HepG2 (cell line): ENCODE data around the gene SLC25A15. TPM values are rescaled to one million over a fixed set of nuclear protein-coding genes. Genes with fewer than 3 reads are reported as not detected.

Experiments
- AHR ChIP-seq: IDR thresholded peaks from 2 replicates; pipeline ENCODE4 v1.6.1; 2018; ENCODE audit warnings: missing genetic modification reagents, missing compliant biosample characterization
- BCLAF1 ChIP-seq: fragments of 450-650 bp; IDR thresholded peaks from 2 replicates; pipeline ENCODE4 v1.6.1; 2017; ENCODE audit warnings: mild to moderate bottlenecking
- FLYWCH1 ChIP-seq: sonication (generic); formaldehyde crosslinking; IDR thresholded peaks from 2 replicates; pipeline ENCODE4 v1.8.1; 2023; ENCODE audit warnings: mild to moderate bottlenecking, missing genetic modification reagents
- KDM2A ChIP-seq: sonication (generic); formaldehyde crosslinking; IDR thresholded peaks from 2 replicates; pipeline ENCODE4 v1.4.0; 2020; ENCODE audit warnings: low read depth, missing genetic modification reagents, borderline replicate concordance
- MEIS2 ChIP-seq: sonication (generic); formaldehyde crosslinking; IDR thresholded peaks from 2 replicates; pipeline ENCODE4 v1.9.0; 2021; ENCODE audit warnings: mild to moderate bottlenecking, missing genetic modification reagents
- MTF2 ChIP-seq: sonication (generic); formaldehyde crosslinking; IDR thresholded peaks from 2 replicates; pipeline ENCODE4 v1.5.0; 2020; ENCODE audit warnings: missing genetic modification reagents, borderline replicate concordance
- NKX3-1 ChIP-seq: sonication (generic); formaldehyde crosslinking; IDR thresholded peaks from 2 replicates; pipeline ENCODE4 v1.5.0; 2020; ENCODE audit warnings: missing genetic modification reagents
- RCOR2 ChIP-seq: IDR thresholded peaks from 2 replicates; pipeline ENCODE4 v1.6.1; 2016; ENCODE audit warnings: missing biosample characterization, missing genetic modification reagents
- TIGD3 ChIP-seq: sonication (generic); formaldehyde crosslinking; IDR thresholded peaks from 2 replicates; pipeline ENCODE4 v1.5.1; 2020; ENCODE audit warnings: mild to moderate bottlenecking, missing genetic modification reagents, borderline replicate concordance
- ZNF407 ChIP-seq: sonication (generic); formaldehyde crosslinking; IDR thresholded peaks from one replicate; pipeline ENCODE4 v1.5.1; 2020; ENCODE audit warnings: mild to moderate bottlenecking, missing genetic modification reagents; ENCODE audit errors: not compliant biosample characterization
- ZNF691 ChIP-seq: sonication (generic); formaldehyde crosslinking; IDR thresholded peaks from 2 replicates; pipeline ENCODE4 v1.4.0; 2020; ENCODE audit warnings: missing genetic modification reagents, low read depth, mild to moderate bottlenecking, borderline replicate concordance
- ZNF850 ChIP-seq: sonication (generic); formaldehyde crosslinking; conservative IDR thresholded peaks from 2 replicates; pipeline ENCODE4 v1.9.0; 2021; ENCODE audit warnings: mild to moderate bottlenecking, missing genetic modification reagents
- ZSCAN31 ChIP-seq: sonication (generic); formaldehyde crosslinking; IDR thresholded peaks from 2 replicates; pipeline ENCODE4 v1.5.0; 2020; ENCODE audit warnings: low read depth, mild to moderate bottlenecking, missing genetic modification reagents
- ZZZ3 ChIP-seq: sonication (generic); formaldehyde crosslinking; IDR thresholded peaks from 2 replicates; pipeline ENCODE4 v1.4.0; 2020; ENCODE audit warnings: missing genetic modification reagents, mild to moderate bottlenecking, borderline replicate concordance
- polyA plus RNA-seq, 8 experiments: library from polyadenylated mRNA; depleted of rRNA in 3 of 8; stranded (reverse) in 7 of 8; unstranded in 1 of 8; fragments of >200 nt; fragmentation: Illumina TruSeq in 4 of 8; extraction: Trizol in 4 of 8; gene quantifications; 2 replicates each; pipeline versions ENCODE4 v1.2.1 to v1.2.3, GENCODE V29; 2011 to 2016; ENCODE audit warnings: low read depth in 4 of 8, missing spikeins in 1 of 8, mixed read lengths in 1 of 8; ENCODE audit not compliant: insufficient read depth in 1 of 8
- total RNA-seq, 5 experiments: library from RNA; depleted of rRNA; stranded (reverse); fragments of >200 nt; fragmentation: Illumina TruSeq; extraction: Trizol; gene quantifications; 2 replicates each; pipeline ENCODE4 v1.2.3, GENCODE V29; 2016; ENCODE audit warnings: low read depth in 1 of 5

The SLC25A15 gene
- total and polyA plus RNA-seq, 2 of the 13 experiments (the other 11 are each of a cell fraction or from before 2014, with no cell fraction given) = 17.3 to 39.1 TPM

- TF ChIP-seq BCLAF1 (no peak), TIGD3 (CRISPR knock-in tag) (no peak), ZSCAN31 (CRISPR knock-in tag) (peak; percentile 25; the same call in 1 of the 2 replicates), KDM2A (CRISPR knock-in tag) (peak; percentile 43), NKX3-1 (0 out of 2 replicates have a peak, but pooled peaks have one; percentile 33), ZNF691 (CRISPR knock-in tag) (no peak), ZNF407 (no peak), FLYWCH1 (CRISPR knock-in tag) (no peak), MEIS2 (CRISPR knock-in tag) (peak; percentile 36; the same call in 1 of the 2 replicates), ZZZ3 (CRISPR knock-in tag) (no peak), RCOR2 (CRISPR knock-in tag) (no peak), MTF2 (CRISPR knock-in tag) (peak; percentile 59; the same call in 1 of the 2 replicates), ZNF850 (no peak), AHR (CRISPR knock-in tag) (no peak)
Measured at GRCh38 chr13:40789275-40790153, at the start of gene SLC25A15 (continued).
